GM19463 (cell line): ENCODE data around the gene TECPR2.
"Not testable (repeated sequence)": the region's sequence is repeated elsewhere in the genome, so short reads cannot be mapped to it uniquely, and the experiment has no call there.

Source experiments
- ATAC-seq: cut with Tn5 transposase; IDR thresholded peaks from one replicate; pipeline ENCODE4 v1.9.1; 2021; ENCODE audit warnings: mild to moderate bottlenecking, moderate library complexity; ENCODE audit not compliant: unreplicated experiment

Gene TECPR2, protein sequence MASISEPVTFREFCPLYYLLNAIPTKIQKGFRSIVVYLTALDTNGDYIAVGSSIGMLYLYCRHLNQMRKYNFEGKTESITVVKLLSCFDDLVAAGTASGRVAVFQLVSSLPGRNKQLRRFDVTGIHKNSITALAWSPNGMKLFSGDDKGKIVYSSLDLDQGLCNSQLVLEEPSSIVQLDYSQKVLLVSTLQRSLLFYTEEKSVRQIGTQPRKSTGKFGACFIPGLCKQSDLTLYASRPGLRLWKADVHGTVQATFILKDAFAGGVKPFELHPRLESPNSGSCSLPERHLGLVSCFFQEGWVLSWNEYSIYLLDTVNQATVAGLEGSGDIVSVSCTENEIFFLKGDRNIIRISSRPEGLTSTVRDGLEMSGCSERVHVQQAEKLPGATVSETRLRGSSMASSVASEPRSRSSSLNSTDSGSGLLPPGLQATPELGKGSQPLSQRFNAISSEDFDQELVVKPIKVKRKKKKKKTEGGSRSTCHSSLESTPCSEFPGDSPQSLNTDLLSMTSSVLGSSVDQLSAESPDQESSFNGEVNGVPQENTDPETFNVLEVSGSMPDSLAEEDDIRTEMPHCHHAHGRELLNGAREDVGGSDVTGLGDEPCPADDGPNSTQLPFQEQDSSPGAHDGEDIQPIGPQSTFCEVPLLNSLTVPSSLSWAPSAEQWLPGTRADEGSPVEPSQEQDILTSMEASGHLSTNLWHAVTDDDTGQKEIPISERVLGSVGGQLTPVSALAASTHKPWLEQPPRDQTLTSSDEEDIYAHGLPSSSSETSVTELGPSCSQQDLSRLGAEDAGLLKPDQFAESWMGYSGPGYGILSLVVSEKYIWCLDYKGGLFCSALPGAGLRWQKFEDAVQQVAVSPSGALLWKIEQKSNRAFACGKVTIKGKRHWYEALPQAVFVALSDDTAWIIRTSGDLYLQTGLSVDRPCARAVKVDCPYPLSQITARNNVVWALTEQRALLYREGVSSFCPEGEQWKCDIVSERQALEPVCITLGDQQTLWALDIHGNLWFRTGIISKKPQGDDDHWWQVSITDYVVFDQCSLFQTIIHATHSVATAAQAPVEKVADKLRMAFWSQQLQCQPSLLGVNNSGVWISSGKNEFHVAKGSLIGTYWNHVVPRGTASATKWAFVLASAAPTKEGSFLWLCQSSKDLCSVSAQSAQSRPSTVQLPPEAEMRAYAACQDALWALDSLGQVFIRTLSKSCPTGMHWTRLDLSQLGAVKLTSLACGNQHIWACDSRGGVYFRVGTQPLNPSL (N-terminal part only)

DNA sequence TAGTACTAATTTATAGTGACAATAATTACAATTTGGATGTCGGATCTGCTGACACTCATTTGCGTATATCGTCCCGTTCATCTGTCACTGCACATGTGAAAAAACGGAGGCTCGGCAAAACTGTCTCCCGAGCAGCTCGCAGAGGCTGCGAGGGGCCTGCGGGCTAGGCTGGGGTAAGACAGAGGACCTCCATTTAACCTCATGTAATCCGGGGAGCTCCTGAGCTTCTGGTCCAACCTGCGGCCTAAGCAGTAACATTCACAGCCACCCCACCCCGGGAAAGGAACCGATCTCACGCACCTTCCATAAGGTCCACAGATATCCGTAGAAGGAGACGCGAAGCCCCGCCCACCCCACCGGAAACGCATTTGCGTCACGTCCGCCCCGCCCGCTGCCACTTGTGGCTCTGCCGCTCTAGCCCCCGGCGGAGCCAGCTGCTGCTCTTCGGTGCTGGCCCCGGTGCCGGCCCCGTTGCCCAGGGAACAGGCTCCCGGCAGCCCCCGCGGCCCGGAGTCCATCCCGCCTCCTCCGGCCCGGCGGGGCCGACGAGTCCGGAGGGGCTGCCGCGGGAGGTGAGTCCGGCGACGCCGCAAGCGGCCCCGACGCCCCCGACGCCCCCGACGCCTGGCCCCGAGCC lies at the start of gene TECPR2, which contains the start of gene CINP:
Gene TECPR2 (plus strand): TSS at position 397 of the 637 bp plus-strand sequence. CDS start 13,781 bp downstream, outside the sequence.
Gene CINP (minus strand): TSS at position 346 of the 637 bp plus-strand sequence. CDS start 39 bp downstream, at position 307.
- ATAC-seq, result peak; percentile 90

DNA sequence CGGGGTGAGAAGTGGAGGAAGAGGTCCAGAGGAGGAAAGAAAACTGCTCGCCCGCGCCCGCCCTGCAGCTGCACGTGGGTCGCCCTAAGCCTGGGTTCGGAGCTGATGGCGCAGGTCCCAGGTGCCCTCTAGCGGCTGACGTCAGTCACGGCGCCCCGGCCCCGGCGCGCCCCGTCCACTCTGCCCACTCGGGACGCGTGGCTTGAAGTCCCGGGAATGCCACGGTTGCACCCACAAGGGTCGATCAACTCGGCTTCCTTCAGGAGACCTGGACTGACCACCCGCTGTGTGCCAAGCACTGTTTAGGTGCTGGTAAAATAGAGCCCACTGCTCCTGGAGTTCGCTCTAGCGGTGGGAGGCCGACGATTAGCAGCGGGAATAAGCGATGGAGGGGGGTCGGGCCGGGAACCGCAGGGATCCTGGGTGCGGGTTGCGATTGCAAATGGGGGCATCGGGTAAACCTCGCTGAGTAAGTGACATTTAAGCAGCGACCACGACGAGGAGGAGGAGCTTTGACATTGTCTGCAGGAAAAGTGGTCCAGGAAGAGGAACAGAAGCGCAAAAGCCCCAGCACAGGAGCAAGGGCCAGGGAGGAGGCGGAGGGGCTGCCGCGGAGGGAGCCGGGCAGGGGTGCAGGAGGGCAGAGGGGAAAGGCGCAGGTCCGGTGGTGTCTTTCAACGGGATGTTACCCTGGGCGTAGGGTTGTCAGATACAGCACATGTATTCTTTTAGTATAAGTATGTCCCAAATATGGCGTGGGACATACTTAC lies 48.3 kb upstream of the TECPR2 start:
- peak; percentile 61 for ATAC-seq

DNA sequence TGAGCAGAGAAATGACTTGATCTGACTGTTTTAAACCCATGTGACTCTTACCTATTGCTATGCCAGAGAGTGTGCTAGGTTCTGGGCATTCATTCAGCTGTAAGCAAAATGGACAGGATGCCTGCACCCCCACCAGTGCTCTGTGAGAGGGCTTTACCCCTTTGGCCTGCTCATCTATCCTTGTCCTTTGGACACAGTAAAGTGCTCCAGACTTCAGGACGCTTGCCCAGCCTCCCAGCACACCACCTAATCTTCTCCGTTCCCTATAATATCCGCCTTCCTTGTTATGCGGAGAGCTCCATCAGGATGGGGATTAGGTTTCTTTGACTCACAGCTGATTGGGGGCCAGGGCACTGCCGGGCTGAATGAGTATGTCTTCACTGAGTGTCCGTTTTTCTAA lies 47.6 kb upstream of the TECPR2 start:
- no peak for ATAC-seq

DNA sequence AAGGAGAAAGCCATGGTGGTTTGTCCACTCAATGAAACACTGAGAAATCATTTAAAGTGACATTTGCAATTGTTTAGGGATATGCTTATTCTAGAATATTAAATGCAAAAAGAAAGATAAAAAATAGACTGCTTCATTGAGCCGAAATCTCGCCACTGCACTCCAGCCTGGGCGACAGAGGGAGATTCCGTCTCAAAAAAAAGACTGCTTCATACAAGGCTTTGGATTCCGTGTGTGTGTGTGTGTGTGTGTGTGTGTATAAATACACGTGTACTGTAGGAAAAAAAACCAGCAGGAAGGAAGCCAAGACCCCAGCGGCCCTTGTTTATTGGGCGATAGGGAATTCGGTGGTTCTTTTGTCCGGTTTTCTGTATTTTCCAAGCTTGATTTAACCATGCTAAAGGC lies 46.4 kb upstream of the TECPR2 start:
- no peak for ATAC-seq

DNA sequence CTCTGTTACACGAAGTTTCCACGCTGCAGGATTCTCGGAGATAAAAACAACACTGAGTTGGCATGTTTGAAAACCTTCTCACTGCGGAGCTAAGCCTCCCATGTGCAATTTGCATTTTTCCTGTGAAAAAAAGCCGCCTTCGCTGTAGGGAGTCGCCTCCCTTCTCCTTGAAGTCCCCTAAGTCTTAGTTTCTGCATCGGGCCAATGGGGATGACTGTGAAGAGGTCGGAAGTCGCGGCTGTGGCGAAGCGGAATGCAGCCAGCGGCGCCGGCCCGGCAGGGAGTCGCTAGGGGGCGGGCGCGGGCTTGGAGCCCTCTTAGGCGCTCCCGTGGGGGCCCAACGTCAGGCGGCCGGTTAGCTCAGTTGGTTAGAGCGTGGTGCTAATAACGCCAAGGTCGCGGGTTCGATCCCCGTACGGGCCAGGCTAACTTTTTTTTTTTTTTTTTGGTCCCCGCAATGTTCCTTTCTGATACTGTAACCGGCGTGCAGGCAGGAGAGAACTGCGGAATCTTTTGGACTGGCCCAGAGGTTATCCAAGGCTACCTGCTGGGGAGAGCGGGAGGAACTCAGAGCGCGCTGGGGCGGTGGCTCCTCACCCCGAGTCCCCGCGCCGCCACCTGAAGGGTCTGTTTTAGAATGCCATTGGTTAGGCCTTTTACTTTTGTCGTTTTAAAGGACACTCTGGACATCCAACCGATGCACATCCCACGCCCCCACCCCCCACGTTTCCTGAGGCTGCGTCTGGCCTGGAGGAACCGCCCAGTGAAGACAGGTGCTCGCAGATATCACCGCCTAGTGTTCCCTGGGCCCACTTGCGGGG lies 45.8 kb upstream of the TECPR2 start:
- ATAC-seq, result peak; percentile 56

DNA sequence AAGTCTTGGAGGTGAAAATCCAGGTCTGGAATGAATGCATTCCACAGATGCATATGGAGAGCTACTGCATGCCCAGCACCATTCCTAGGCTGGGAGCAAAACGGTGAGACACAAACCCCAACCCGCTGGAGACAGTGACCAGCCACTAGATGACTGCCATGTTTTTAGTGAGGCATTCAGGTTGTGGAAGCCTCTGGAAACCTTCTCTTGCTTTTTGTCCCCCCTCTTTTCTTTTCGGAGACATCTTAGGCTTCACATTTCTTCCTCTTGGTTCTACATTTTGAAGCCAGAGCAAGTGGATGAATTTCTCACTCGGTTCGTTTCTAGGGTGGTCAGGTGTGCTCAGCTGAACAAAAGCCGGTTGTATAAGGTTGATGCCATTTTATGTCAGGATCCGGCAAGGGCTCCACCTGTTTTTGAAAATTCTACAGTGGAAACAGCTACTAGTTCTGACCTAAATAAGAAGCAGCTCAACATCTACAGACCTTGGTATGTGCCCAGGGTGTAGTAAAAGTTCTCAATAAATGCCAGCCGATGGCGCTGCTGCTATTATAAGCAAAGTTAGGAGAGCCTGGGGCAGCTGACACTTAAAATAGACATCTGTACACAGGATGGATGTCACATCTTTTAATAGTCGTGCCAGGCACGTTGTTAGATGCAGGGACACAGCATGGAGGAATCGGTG lies 45.0 kb upstream of the TECPR2 start:
- no peak for ATAC-seq

DNA sequence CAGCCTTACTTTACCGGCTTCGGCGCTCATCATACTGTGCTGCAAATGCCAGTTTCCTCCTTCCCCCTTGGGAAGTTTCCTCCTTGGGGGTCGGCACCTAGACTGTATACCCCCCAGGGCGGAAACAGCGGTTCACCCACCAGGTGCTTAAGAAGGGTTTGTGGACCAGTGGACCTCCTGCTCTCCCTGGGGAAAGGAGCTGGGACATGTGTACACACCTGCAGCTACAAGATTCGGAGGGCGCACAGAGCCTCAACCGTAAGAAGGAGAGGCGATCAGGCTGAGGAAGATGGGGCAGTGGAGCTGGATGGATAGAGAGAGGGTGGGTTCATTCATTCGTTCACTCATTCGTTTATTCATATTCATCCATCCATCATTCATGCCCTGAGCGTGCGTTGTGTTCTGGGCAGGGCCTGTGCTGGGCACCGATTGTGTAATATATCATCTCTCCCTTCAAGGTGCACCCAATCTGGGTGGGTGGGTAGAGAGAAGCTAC lies 43.9 kb upstream of the TECPR2 start:
- no peak for ATAC-seq

DNA sequence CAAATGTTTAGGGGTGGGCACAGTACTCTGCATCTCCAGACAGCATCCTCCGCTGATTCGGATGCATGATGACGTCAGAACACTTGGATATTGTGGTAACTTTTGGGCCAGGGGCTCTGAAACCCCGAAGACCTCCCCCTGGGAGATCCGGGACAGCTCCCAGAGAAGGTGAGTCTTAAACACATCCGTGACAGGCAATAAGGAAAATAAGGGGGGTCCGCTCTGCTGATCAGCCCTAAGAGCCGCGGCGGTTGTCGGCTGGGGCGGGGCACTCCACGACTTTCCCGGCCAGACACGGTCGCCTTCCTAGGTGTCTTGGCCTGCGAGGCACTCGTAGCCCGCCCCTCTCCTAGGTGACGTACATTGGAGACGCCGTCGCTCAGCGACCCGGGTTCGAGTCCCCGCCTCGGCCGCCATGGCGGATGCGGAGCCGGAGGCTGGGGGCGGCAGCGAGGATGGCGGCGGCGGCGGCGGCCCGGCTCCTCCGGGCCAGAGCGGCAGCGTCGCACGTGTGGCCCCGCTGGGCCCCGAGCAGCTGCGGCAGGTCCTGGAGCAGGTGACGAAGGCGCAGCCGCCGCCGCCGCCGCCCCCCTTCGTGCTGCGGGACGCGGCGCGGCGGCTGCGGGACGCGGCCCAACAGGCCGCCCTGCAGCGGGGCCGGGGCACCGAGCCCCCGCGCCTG lies 43.2 kb upstream of the TECPR2 start, which contains the start of gene ZNF839:
Gene ZNF839 (plus strand): TSS at position 396 of the 682 bp plus-strand sequence. CDS start 20 bp downstream, at position 416.
- peak; percentile 59 for ATAC-seq

DNA sequence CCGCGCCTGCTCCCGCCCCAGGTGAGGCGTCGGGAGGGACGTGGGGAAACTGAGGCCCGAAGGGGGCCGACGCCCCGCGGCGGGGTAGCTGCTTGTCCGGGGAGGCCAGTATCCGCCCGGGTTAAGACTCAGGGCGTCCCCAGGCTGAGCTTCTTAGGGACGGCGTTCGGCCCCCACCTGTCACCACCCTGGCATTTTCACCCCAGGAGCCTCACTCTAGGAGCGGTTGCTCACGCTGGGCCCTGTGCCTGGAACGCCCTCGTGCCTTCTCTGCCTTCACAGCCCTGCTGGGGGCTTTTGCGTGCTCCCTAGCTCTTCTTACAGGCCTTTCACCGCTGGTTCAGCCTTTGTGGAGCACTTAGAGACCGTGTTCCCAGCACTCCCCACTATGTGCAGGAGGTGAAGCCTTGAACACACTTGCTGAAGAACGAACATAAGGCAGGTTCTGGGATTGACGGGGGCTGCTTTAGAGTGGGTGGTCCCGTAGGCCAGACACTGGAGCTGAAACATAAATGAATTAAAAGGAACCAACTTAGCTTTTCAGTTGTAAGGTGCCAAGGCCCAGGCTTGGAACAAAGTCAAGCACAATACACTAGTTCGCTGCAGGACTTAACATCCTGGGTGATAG lies 42.6 kb upstream of the TECPR2 start:
- peak; percentile 14 for ATAC-seq

DNA sequence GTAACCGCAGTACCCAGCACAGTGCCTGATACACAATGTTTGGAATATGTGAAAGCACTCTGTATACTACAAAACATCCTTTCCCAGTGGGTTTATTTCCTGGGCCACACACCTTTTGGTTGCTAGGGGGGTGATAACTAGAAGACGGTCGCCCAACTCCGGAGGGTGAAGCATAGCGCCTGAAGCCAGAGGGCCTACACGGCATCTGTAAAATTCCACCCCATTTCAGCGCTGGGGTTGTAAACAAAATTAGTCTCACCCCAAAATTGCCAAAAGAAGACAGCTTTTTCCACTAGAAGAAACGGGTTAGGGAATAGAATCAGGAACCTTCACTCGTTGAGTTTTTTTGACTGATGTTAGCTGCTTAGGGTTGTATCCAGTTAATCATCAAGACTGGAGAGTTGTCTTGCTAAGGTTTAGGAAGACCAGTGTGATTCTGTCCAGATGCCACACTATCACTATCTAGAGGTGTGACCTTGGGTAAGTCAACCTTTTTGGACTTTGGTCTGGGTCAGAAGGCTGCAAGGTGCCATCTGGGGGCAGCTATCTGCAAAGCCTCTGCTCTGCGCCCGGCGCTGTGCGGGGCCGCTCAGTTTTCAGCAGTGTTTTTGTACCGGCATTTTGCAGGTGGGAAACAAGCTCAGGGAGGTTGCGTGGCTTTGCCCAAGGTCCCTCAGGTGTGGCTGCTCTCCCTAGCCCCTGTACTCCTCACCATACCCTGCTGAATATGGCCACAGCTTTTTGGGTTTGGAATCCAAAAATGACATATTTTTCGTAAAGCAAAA lies 41.9 kb upstream of the TECPR2 start:
- no peak for ATAC-seq

DNA sequence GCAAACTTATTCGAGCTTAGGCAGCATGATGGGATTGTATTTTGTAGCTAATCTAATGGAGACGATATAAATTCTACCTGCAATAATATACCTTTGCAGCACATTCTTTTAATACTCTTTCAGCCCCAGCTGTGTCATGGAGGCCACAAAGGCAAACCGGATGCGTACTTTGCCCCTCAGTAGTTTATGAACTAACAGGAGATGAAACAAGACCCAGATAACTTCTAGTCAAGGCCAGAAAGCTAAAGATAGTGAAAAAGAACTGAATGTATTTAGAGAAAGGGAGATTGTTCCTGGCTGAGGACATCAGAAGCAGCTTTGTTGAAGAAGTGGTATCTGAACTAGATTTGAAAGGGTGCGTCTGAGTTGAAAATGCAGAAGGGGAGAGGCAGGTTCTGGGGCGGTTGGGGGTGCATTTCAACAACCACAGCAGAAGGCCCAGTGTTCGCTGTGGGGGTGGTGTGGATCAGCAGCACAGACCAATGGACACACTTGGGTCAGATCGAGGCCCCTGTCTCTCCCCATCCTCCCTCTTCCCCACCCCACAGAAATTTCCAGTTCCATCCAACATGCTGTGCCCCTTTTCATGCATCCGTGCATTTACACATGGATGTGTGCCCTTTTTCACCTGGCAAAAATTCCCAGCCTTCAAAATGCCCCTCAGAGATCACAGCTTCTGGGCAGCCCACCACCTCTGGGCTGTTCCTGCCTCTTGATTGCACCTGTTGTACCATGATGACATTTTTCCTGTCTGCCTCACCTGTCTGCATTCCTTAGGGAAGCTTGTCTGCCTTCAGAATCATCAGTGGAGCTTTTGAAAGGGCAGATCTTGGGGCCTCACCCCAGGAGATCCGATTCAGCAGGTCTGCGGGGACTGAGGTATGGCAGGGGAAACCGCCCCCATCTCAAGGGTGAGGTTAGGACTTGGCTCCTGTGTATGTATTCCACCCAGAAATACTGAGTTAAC lies 41.0 kb upstream of the TECPR2 start:
- ATAC-seq, result no peak

DNA sequence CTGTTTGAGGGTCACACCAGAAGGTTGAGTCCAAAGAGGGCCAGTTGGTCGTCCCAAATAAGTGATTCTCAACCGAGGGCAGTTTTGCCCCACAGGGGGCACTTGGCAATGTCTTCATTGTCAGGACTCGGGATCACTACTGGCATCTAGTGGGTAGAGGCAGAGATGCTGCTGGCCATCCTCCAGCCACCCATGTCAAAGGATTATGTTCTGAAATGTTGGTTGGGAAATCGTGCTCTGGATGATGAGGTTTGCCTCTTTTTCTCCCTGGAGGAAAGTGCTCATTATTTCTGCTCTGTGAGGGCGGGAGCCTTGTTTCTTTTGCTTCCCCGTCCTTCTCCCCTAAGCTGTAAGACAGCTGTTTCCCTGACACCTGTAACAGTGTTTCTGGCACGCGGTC lies 39.6 kb upstream of the TECPR2 start:
- no peak for ATAC-seq

DNA sequence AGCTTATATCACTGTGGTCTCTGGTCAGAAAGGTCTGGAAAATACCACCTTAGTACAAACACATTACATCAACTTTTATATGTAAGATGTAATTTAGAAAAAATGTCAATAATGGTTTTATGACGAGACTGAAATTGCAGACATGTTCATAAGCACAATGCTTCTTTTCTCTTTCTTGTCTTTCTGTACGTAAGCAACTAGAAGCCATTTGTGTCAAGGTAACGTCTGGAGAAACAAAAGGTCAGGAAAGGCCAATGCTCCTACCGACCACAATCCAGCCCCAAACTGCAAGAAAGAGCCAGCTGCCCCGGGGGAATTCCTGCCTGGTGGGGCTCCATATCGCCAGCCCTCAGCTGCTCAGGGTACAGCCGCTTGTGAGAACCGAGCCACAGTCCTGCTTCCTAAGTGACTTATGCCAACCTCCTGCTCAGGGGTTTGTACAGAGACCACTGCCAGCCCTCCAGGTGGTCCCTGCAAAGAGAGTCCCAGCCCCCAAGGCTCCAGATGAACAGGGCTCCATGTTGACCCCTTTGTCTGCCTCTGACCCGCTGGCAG lies 36.9 kb upstream of the TECPR2 start:
- no peak for ATAC-seq

DNA sequence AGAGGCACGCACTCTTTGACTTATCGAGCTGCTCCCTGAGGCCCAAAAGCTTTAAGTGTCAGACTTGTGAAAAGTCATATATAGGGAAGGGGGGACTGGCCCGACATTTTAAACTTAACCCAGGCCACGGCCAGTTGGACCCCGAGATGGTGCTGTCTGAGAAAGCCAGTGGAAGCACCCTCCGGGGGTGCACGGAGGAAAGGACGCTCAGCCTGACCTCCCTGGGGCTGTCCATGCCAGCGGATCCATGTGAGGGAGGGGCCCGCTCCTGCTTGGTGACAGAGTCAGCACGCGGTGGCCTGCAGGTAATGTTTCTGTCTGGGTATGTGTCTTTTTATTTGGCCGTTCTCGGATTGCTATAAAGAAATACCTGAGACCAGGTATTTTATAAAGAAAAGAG lies 36.2 kb upstream of the TECPR2 start:
- ATAC-seq, result no peak

DNA sequence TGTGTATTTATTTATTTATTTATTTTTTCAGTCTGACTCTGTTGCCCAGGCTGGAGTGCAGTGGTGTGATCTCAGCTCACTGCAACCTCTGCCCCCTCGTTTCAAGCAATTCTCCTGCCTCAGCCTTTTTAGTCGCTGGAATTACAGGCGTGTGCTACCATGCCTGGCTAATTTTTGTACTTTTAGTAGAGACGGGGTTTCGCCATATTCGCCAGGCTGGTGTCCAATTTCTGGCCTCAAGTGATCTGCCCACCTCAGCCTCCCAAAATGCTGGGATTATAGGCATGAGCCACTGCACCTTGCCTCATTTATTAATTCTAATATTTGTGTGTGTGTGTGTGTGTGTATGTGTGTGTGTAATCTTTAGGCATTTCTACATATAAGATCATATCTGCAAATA lies 33.4 kb upstream of the TECPR2 start:
- ATAC-seq, result not testable (repeated sequence)
